ENCODE data around the gene GLT6D1.

GRCh38 chr9:135574331-135574730 is 65.0 kb downstream of the GLT6D1 start:
- TF ChIP-seq CTCF (conservative IDR thresholded peaks at IDR 0.05): no peak
- no peak for TF ChIP-seq ZFX (IDR thresholded peaks at IDR 0.05)
